Measurements from ENCODE around the gene HOXB1.
"Not testable (repeated sequence)": the region's sequence is repeated elsewhere in the genome, so short reads cannot be mapped to it uniquely, and the experiment has no call there.

The HOXB1 gene

DNA sequence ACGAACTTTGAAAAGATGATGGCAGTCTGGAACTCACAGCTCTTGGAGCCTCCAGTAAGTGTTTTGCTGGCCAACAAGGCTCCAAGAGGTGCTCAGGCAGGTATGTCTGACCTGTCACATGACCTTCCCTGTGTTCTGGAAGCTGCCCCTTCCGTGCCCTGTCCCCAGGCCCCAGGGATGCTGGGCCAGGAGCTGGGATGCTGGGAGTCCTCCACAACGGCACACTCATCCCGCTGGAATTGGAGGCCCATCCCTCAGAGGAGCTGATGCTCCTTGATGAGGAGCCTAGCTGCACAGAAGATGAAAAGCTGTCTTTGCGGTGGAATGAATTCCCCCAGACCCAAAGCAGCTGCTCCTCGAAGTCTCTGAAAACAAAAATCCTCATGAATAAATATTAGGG is 47.8 kb downstream of the HOXB1 start:
- TF ChIP-seq SUZ12 (IDR thresholded peaks at IDR 0.05; ENCODE audit: extremely low read depth, insufficient read depth, insufficient read length), result no peak
- no peak for TF ChIP-seq YY1 (IDR thresholded peaks at IDR 0.05; ENCODE audit: insufficient read depth, insufficient read length)
- no peak for TF ChIP-seq ZNF274 (IDR thresholded peaks at IDR 0.05; ENCODE audit: low read depth, low read length)
- Histone ChIP-seq H3K27me3 (ENCODE audit: insufficient read depth, insufficient read length) (no peaks in the 10 kb centered on the region), H3K9ac (ENCODE audit: insufficient read length, low read depth) (no peak overlapping the region), H3K9me3 (ENCODE audit: insufficient read depth, low read length) (no peaks in the 10 kb centered on the region), H3K36me3 (ENCODE audit: insufficient read depth, insufficient read length, low read length) (no peaks in the 10 kb centered on the region), H3K4me1 (ENCODE audit: insufficient read depth, insufficient read length) (no peaks in the 10 kb centered on the region), H3K4me3 (ENCODE audit: insufficient read length, low read depth) (no peak overlapping the region)
- no peak for DNase-seq (ENCODE audit: low read depth, low spot score)

DNA sequence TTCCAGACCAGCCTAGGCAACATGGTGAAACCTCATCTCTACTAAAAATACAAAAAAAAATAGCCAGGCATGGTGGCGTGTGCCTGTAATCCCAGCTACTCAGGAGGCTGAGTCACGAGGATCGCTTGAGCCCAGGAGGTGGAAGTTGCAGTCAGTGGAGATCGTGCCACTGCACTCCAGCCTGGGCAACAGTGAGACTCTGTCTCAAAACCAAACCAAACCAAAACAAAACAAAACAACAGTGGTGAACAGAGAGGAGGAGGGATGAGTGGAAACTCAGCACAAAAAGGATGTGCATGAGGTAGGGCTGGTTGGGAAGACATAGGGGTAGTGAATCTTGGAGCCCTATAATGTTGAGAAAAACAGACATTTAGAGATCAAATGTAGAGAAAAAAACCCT is 48.5 kb downstream of the HOXB1 start:
- not testable (repeated sequence) for H3K4me1 ChIP-seq (ENCODE audit: insufficient read depth, insufficient read length); H3K27me3 ChIP-seq (ENCODE audit: insufficient read depth, insufficient read length); H3K9ac ChIP-seq (ENCODE audit: insufficient read length, low read depth); H3K4me3 ChIP-seq (ENCODE audit: insufficient read length, low read depth); H3K36me3 ChIP-seq (ENCODE audit: insufficient read depth, insufficient read length, low read length); H3K9me3 ChIP-seq (ENCODE audit: insufficient read depth, low read length); DNase-seq (ENCODE audit: low read depth, low spot score)

DNA sequence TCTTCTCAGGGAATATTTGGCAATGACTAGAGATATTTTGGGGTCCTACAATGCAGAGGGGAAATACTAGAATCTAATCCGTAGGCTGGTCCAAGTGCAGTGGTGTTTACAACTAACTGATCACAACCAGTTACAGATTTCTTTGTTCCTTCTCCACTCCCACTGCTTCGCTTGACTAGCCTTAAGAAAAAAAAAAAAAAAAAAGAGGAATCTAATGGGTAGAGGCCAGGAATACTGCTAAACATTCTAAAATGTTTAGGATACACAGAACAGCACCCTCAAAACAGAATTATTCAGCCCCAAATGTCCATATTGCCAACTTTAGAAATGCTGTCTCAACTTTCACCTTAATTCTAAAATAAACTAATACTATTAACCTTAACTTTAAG is 51.8 kb downstream of the HOXB1 start:
- Histone ChIP-seq H3K9me3 (ENCODE audit: insufficient read depth, low read length) (no peaks in the 10 kb centered on the region), H3K27me3 (ENCODE audit: insufficient read depth, insufficient read length) (no peaks in the 10 kb centered on the region), H3K4me1 (ENCODE audit: insufficient read depth, insufficient read length) (no peaks in the 10 kb centered on the region)

More for the DNA sequence above, 51.8 kb downstream of the HOXB1 start:
- no peaks in the 10 kb centered on the region for H3K36me3 ChIP-seq (ENCODE audit: insufficient read depth, insufficient read length, low read length)
- no peak overlapping the region for H3K9ac ChIP-seq (ENCODE audit: insufficient read length, low read depth)
- no peak for DNase-seq (ENCODE audit: low read depth, low spot score)
- no peak overlapping the region for H3K4me3 ChIP-seq (ENCODE audit: insufficient read length, low read depth)
- TF ChIP-seq SUZ12 (IDR thresholded peaks at IDR 0.05; ENCODE audit: extremely low read depth, insufficient read depth, insufficient read length) (no peak), ZNF274 (IDR thresholded peaks at IDR 0.05; ENCODE audit: low read depth, low read length) (no peak), YY1 (IDR thresholded peaks at IDR 0.05; ENCODE audit: insufficient read depth, insufficient read length) (no peak)

Data from NT2/D1 (cell line).